SH-SY5Y (cell line): ENCODE measurements around the gene VPS26A.

Source experiments
- GATA2 ChIP-seq: IDR thresholded peaks from 2 replicates; pipeline ENCODE4 v1.6.1; 2011; ENCODE audit warnings: mild to moderate bottlenecking, low read depth, low read length
- GATA3 ChIP-seq: IDR thresholded peaks from 2 replicates; pipeline ENCODE4 v1.6.1; 2011; ENCODE audit warnings: low read depth, mild to moderate bottlenecking, low read length, moderate library complexity

- TF ChIP-seq GATA3 (no peak), GATA2 (no peak)
Measured at GRCh38 chr10:69142983-69143382, 19.0 kb downstream of the VPS26A start.
